GM12878 (cell line): Measurements from ENCODE around the gene MTMR3. TPM values are rescaled to one million over a fixed set of nuclear protein-coding genes. Genes with fewer than 3 reads are reported as not detected.

Source experiments
- ATAC-seq: fragments of 200-7000 bp; cut with Tn5 transposase; 3 replicates; pipeline ENCODE4 v1.9.1; 2020; ENCODE audit warnings: mild to moderate bottlenecking, moderate library complexity
- BruUV-seq: library from RNA; stranded (reverse); fragments of 400-500 nt; replicated peaks from 2 replicates; lab custom pipeline; 2021; lab: Mats Ljungman, UMichigan
- CTCF ChIA-PET: fragments of 300-600 bp; sonication (Branson Sonifier 250); formaldehyde crosslinking; extraction: SDS; loops from one replicate; lab custom pipeline; 2021; ENCODE audit warnings: inconsistent platforms; lab: Yijun Ruan, JAX
- POLR2A ChIA-PET: fragments of 350-600 bp; formaldehyde crosslinking; extraction: SDS; loops from one replicate; lab custom pipeline; 2021; ENCODE audit warnings: inconsistent platforms; lab: Charles Lee
- RAD21 ChIA-PET: fragments of 300-600 bp; sonication (Branson Sonifier 250); formaldehyde crosslinking; loops from one replicate; lab custom pipeline; 2023; ENCODE audit warnings: antibody characterized with exemption; ENCODE audit not compliant: unreplicated experiment; lab: Charles Lee
- SMC1A ChIA-PET: fragments of 300-600 bp; sonication (Branson Sonifier 250); formaldehyde crosslinking; loops from one replicate; lab custom pipeline; 2023; ENCODE audit not compliant: unreplicated experiment, uncharacterized antibody; lab: Charles Lee
- DNase-seq: peaks from one replicate; pipeline ENCODE4 v3.0.0-alpha.2; 2011; ENCODE audit warnings: low read depth, low spot score
- FAIRE-seq: peaks from 3 replicates; lab custom pipeline; 2011; peaks lifted over from hg19 to GRCh38; lab: Jason Lieb, UNC
- H2AFZ ChIP-seq: 2 replicates; pipeline ENCODE4 v1.6.0; 2011; ENCODE audit warnings: low read depth, low read length, control low read depth; ENCODE audit not compliant: control insufficient read depth
- H3K27ac ChIP-seq: 2 replicates; pipeline ENCODE4 v1.5.1; 2011; ENCODE audit warnings: control low read depth; ENCODE audit not compliant: control insufficient read depth, insufficient read depth
- H3K27me3 ChIP-seq, 2 experiments: replicated peaks in 1 of 2; 2 replicates each; pipeline versions ENCODE4 v1.6.0 to v1.6.1; 2011; ENCODE audit warnings: low read length in 1 of 2; ENCODE audit not compliant: control insufficient read depth in 2 of 2, insufficient read depth in 2 of 2
- H3K36me3 ChIP-seq, 2 experiments: 2 replicates each; pipeline ENCODE4 v1.5.1; 2011; ENCODE audit warnings: low read length in 1 of 2; ENCODE audit not compliant: control insufficient read depth in 2 of 2, insufficient read depth in 2 of 2
- H3K4me1 ChIP-seq: 2 replicates; pipeline ENCODE4 v1.6.1; 2011; ENCODE audit warnings: mild to moderate bottlenecking, low read length, moderate library complexity, mixed read lengths; ENCODE audit not compliant: control insufficient read depth, insufficient read depth
- H3K4me2 ChIP-seq: 2 replicates; pipeline ENCODE4 v1.6.0; 2011; ENCODE audit warnings: control low read depth; ENCODE audit not compliant: control insufficient read depth, insufficient read depth
- H3K4me3 ChIP-seq: fragments of 200-600 bp; sonication (generic); 2 replicates; pipeline ENCODE4 v1.5.1; 2016
- H3K79me2 ChIP-seq: 2 replicates; pipeline ENCODE4 v1.6.0; 2011; ENCODE audit warnings: low read length; ENCODE audit not compliant: control insufficient read depth, insufficient read depth
- H3K9ac ChIP-seq: 2 replicates; pipeline ENCODE4 v1.8.0; 2011; ENCODE audit warnings: low read length, control low read depth, mixed read lengths; ENCODE audit not compliant: control insufficient read depth, insufficient read depth
- H3K9me3 ChIP-seq: replicated peaks from 3 replicates; pipeline ENCODE4 v1.5.1; 2011; ENCODE audit warnings: mild to moderate bottlenecking, low read length; ENCODE audit not compliant: control insufficient read depth, insufficient read depth
- H4K20me1 ChIP-seq: 2 replicates; pipeline ENCODE4 v1.6.0; 2011; ENCODE audit not compliant: control insufficient read depth, insufficient read depth
- BCLAF1 ChIP-seq: fragments of 450-650 bp; IDR thresholded peaks from 2 replicates; pipeline ENCODE4 v1.6.1; 2017; ENCODE audit warnings: antibody characterized with exemption, mild to moderate bottlenecking, moderate library complexity
- BHLHE40 ChIP-seq, 2 experiments: fragments of 450-650 bp in 1 of 2; IDR thresholded peaks; 2 replicates each; pipeline ENCODE4 v1.6.1; 2011 to 2017; ENCODE audit warnings: low read depth in 2 of 2, borderline replicate concordance in 1 of 2, improper control_type of control experiment in 1 of 2, low read length in 1 of 2, mild to moderate bottlenecking in 1 of 2
- CEBPB ChIP-seq, 2 experiments: fragments of 150-350 bp in 1 of 2; IDR thresholded peaks; 2 replicates each; pipeline ENCODE4 v1.6.1; 2012 to 2014; ENCODE audit warnings: low read depth in 2 of 2, low read length in 2 of 2, borderline replicate concordance in 1 of 2, inconsistent platforms in 1 of 2
- CHD1 ChIP-seq: IDR thresholded peaks from 2 replicates; pipeline ENCODE4 v1.6.1; 2012; ENCODE audit warnings: low read depth, low read length, improper control_type of control experiment
- E2F4 ChIP-seq: IDR thresholded peaks from 2 replicates; pipeline ENCODE4 v1.6.1; 2012; ENCODE audit warnings: low read depth, low read length, improper control_type of control experiment
- EP300 ChIP-seq, 2 experiments: fragments of 150-350 bp in 1 of 2; IDR thresholded peaks; 2 replicates each; pipeline ENCODE4 v1.6.1; 2011 to 2012; ENCODE audit warnings: low read depth in 2 of 2, low read length in 2 of 2, borderline replicate concordance in 1 of 2, improper control_type of control experiment in 1 of 2, inconsistent platforms in 1 of 2; ENCODE audit not compliant: control insufficient read depth in 1 of 2
- MEF2B ChIP-seq: fragments of 450-650 bp; IDR thresholded peaks from 2 replicates; pipeline ENCODE4 v1.6.1; 2018; ENCODE audit warnings: mild to moderate bottlenecking, moderate library complexity; ENCODE audit not compliant: partially characterized antibody, poor library complexity, severe bottlenecking
- MTA3 ChIP-seq: IDR thresholded peaks from 2 replicates; pipeline ENCODE4 v1.6.1; 2012; ENCODE audit warnings: low read length, inconsistent platforms, borderline replicate concordance
- NR2C2 ChIP-seq: IDR thresholded peaks from 2 replicates; pipeline ENCODE4 v1.6.1; 2011; ENCODE audit warnings: borderline replicate concordance, low read depth; ENCODE audit not compliant: control insufficient read depth, insufficient read length
- POU2F2 ChIP-seq: IDR thresholded peaks from 3 replicates; pipeline ENCODE4 v1.6.1; 2011; ENCODE audit warnings: low read depth, mild to moderate bottlenecking, low read length, borderline replicate concordance
- RAD51 ChIP-seq: fragments of 450-650 bp; IDR thresholded peaks from 2 replicates; pipeline ENCODE4 v1.6.1; 2016; ENCODE audit warnings: moderate library complexity, mild to moderate bottlenecking, inconsistent platforms
- RUNX3 ChIP-seq: IDR thresholded peaks from 2 replicates; pipeline ENCODE4 v1.6.1; 2012; ENCODE audit warnings: low read length, inconsistent platforms
- SMC3 ChIP-seq: IDR thresholded peaks from 2 replicates; pipeline ENCODE4 v1.6.1; 2011; ENCODE audit warnings: low read length, improper control_type of control experiment, borderline replicate concordance
- YBX1 ChIP-seq: fragments of 450-650 bp; IDR thresholded peaks from 2 replicates; pipeline ENCODE4 v1.6.1; 2016; ENCODE audit warnings: antibody characterized with exemption
- YY1 ChIP-seq: IDR thresholded peaks from 2 replicates; pipeline ENCODE4 v1.6.1; 2011; ENCODE audit warnings: low read depth, mild to moderate bottlenecking, low read length
- WGBS: methylation state at CpG from one replicate; pipeline ENCODE4 v1.1.6; 2016; ENCODE audit warnings: low lambda C conversion rate; ENCODE audit not compliant: insufficient replicate concordance, insufficient coverage; ENCODE audit errors: missing lambda C conversion rate; 5-methylcytosine and 5-hydroxymethylcytosine counted together
- in situ Hi-C: fragments of 300-500 bp; cut with MboI; formaldehyde crosslinking; loops from 9 replicates; pipeline ENCODE4 v1.14.3; 2018; ENCODE audit warnings: mixed read lengths
- intact Hi-C: fragments of 100-400 bp; cut with micrococcal nuclease; formaldehyde crosslinking; loops from one replicate; pipeline ENCODE4 v1.14.2; 2022; ENCODE audit not compliant: unreplicated experiment
- polyA plus RNA-seq, 11 experiments: library from polyadenylated mRNA; depleted of rRNA in 4 of 11; unstranded in 6 of 11; stranded (reverse) in 5 of 11; fragments of >200 nt; fragmentation: Nextera tagmentation in 4 of 11; fragmentation: Illumina TruSeq in 1 of 11; extraction: Ambion mirVana in 4 of 11; extraction: Trizol in 1 of 11; gene quantifications; 1 replicate in 1 of 11; 2 replicates in 10 of 11; pipeline versions ENCODE4 v1.2.1 to v1.2.3, GENCODE V29; 2011 to 2016; ENCODE audit warnings: inconsistent platforms in 2 of 11, missing spikeins in 2 of 11, low read depth in 1 of 11
- total RNA-seq, 4 experiments: library from RNA; depleted of rRNA in 3 of 4; stranded (reverse); fragments of >200 nt in 3 of 4; fragmentation: Illumina TruSeq in 1 of 4; extraction: Trizol in 1 of 4; gene quantifications; 2 replicates each; pipeline versions ENCODE4 v1.2.1 to v1.2.3, GENCODE V29; 2013 to 2021
- TF ChIP-seq, protein P1 (sequence below): fragments of 450-650 bp; formaldehyde crosslinking; IDR thresholded peaks from 2 replicates; pipeline ENCODE4 v1.4.0; 2020; ENCODE audit warnings: mild to moderate bottlenecking, moderate library complexity

MTMR3 gene
- total and polyA plus RNA-seq, 10 of the 15 experiments (the other 5 are each of a cell fraction or from before 2014, with no cell fraction given): 1.4 to 23.7 (median 10.6) TPM

DNA sequence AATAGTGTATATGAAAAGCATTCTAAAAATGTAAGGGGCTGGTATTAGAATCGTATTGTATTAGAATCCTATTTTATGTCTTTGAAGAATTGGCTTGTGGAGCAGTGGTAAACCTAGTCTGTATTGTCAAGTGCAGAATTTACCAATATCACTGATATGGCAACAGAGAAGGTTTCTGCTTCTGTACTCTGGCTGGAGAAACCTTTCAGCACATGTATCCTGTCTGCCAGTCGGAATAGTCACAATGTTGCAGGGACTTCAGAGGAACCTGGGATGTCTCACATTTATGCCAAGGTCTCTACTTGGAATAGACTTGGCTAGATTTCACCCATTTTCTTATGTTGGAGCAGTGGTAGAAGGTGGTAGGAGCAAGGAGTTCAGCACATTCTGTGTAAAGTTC is 4.4 kb downstream of the MTMR3 start (continued):
- TF ChIP-seq MEF2B (no peak), YY1 (no peak)

DNA sequence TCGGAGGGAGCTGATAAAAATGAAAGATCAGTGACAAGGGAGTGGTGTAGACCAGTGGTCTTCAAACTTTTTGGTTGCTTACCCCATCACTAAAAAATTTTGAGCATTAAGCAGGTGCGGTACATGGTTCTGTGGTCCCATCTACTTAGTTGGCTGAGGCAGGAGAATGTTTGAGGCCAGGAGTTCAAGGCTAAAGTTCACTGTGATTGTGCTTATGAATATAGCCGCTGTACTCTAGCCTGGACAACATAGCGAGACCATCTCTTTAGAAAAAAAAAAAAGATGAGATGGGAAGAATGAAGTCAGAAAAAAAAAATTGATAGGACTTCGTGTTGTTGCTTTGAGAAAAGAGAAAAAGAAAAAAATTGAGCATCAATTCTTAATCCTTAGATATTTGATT is 7.8 kb downstream of the MTMR3 start:
- DNase-seq (no peak), FAIRE-seq (no peak), ATAC-seq (no peak)
- intact Hi-C loops: no loop called here
- H3K27ac ChIP-seq: no peak overlapping the region
- no peaks in the 10 kb centered on the region for H3K36me3 ChIP-seq
- no peak overlapping the region for H3K4me2 ChIP-seq
- TF ChIP-seq RAD51 (no peak), BHLHE40 (IDR thresholded peaks at IDR 0.05; ENCODE audit: borderline replicate concordance in 1 of 2, low read depth in 2 of 2, low read length in 1 of 2) (no peak), MTA3 (no peak), RUNX3 (no peak), YBX1 (no peak), BCLAF1 (no peak), EP300 (IDR thresholded peaks at IDR 0.05; ENCODE audit: borderline replicate concordance in 1 of 2, control insufficient read depth in 1 of 2, low read depth in 2 of 2, low read length in 2 of 2) (no peak), POU2F2 (no peak), CHD1 (no peak), SMC3 (no peak), NR2C2 (no peak), CEBPB (IDR thresholded peaks at IDR 0.05; ENCODE audit: borderline replicate concordance in 1 of 2, low read depth in 2 of 2, low read length in 2 of 2) (no peak), E2F4 (no peak)
- TF ChIP-seq, protein P1, sequence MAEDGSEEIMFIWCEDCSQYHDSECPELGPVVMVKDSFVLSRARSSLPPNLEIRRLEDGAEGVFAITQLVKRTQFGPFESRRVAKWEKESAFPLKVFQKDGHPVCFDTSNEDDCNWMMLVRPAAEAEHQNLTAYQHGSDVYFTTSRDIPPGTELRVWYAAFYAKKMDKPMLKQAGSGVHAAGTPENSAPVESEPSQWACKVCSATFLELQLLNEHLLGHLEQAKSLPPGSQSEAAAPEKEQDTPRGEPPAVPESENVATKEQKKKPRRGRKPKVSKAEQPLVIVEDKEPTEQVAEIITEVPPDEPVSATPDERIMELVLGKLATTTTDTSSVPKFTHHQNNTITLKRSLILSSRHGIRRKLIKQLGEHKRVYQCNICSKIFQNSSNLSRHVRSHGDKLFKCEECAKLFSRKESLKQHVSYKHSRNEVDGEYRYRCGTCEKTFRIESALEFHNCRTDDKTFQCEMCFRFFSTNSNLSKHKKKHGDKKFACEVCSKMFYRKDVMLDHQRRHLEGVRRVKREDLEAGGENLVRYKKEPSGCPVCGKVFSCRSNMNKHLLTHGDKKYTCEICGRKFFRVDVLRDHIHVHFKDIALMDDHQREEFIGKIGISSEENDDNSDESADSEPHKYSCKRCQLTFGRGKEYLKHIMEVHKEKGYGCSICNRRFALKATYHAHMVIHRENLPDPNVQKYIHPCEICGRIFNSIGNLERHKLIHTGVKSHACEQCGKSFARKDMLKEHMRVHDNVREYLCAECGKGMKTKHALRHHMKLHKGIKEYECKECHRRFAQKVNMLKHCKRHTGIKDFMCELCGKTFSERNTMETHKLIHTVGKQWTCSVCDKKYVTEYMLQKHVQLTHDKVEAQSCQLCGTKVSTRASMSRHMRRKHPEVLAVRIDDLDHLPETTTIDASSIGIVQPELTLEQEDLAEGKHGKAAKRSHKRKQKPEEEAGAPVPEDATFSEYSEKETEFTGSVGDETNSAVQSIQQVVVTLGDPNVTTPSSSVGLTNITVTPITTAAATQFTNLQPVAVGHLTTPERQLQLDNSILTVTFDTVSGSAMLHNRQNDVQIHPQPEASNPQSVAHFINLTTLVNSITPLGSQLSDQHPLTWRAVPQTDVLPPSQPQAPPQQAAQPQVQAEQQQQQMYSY (CRISPR knock-in tag): no peak
- H4K20me1 ChIP-seq: no peaks in the 10 kb centered on the region
- WGBS: 98% methylated on average over 5 of the region's 5 CpGs
- no peak overlapping the region for H2AFZ ChIP-seq
- peaks cover 13% of the 10 kb centered on the region for H3K79me2 ChIP-seq
- no peaks in the 10 kb centered on the region for H3K27me3 ChIP-seq
- CTCF ChIA-PET: no interaction called here
- POLR2A ChIA-PET: no interaction called here
- in situ Hi-C loops: no loop called here
- H3K9me3 ChIP-seq: no peaks in the 10 kb centered on the region
- no peaks in the 10 kb centered on the region for H3K4me1 ChIP-seq
- SMC1A ChIA-PET: no interaction called here
- no peak overlapping the region for H3K4me3 ChIP-seq
- no TSS peak for BruUV-seq
- RAD21 ChIA-PET: no interaction called here
- H3K9ac ChIP-seq: no peak overlapping the region
